ENCODE data around the gene PSD2.

The PSD2 gene

DNA sequence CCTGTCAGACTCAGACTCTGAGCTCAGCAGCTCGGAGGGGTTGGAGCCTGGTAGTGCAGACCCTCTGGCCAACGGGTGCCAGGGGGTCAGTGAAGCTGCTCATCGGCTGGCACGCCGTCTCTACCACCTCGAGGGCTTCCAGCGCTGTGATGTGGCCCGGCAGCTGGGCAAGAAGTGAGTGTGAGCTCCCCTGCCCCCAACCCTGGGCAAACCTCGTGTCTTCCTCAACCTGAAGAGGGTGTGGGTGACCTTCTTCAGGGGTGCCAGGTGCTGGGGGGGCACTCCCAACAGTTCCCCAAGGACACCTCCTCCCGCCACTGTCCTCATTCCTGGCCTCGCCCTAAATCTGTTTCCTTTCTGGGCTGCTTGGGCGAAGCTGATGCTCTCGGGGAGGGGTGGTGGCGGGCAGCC, 18.6 kb downstream of the PSD2 start:
- DNase-seq = no peak

GRCh38 chr5:139814704-139815280, 19.2 kb downstream of the PSD2 start:
- no peak for DNase-seq

GRCh38 chr5:139816566-139816965, 21.0 kb downstream of the PSD2 start:
- no peak for DNase-seq

- no peak for DNase-seq
Measured at GRCh38 chr5:139817362-139817761, 21.8 kb downstream of the PSD2 start.

DNA sequence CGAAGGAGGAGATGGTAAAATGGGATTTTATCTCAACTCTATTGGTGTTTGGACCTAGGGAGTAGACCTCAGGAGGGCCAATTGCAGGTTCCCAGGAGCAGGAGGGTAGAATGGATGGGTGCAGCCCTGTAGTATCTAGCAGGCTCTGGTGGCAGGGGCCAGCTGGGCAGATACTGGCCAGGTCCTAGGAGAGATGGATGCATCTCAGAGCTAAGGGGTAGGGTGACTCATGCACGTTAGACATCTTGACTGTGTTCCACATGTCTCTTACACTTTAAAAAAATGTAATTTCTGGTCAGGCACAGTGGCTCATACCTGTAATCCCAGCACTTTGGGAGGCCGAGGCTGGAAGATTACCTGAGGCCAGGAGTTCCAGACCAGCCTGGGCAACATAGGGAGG, 22.4 kb downstream of the PSD2 start:
- DNase-seq = no peak

- no peak for DNase-seq
Measured at GRCh38 chr5:139820130-139820529, 24.5 kb downstream of the PSD2 start.

DNA sequence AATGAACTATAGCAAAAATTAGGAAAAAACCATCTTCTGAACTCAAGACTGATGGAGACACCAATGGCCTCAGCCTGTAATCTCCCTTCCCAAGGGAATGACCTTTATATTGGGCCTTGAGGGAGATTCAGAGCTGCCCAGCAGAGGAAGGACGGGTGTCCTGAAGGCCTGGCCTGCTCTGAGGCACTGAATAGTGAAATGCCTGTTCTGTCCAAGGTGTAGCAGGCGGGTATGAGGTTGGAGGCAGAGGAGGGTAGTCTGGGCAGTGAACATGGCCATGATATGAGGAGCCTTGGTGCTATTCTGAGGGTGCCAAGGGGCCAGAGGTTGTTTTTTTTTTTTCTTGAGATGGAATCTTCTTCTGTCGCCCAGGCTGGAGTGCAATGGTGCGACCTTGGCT, 25.0 kb downstream of the PSD2 start:
- DNase-seq = no peak

GRCh38 chr5:139821806-139822552, 26.4 kb downstream of the PSD2 start:
- DNase-seq = no peak

GRCh38 chr5:139822553-139823425, 27.2 kb downstream of the PSD2 start:
- DNase-seq = no peak

GRCh38 chr5:139823757-139824355, 28.2 kb downstream of the PSD2 start:
- DNase-seq = no peak

DNA sequence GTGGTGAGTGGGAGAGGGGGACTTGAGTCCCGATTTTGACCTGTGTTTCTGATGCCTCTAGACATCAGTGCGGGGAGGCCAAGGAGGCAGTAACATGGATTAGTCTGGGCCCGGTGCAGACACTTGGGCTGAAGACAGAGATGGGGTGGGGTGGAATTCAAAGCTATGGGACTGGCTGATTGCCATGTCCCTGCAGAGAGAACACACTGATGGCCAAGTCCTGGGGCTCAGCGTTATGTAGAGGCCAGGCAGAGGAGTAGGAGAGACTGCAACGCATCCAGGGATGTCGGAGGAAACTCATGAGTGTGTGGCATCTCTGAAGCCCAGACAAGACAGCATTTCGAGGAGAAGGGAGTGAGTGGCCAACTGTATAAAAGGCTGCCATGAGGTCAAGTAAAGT, 30.1 kb downstream of the PSD2 start:
- no peak for DNase-seq

GRCh38 chr5:139828207-139828895, 32.7 kb downstream of the PSD2 start:
- DNase-seq = no peak

DNA sequence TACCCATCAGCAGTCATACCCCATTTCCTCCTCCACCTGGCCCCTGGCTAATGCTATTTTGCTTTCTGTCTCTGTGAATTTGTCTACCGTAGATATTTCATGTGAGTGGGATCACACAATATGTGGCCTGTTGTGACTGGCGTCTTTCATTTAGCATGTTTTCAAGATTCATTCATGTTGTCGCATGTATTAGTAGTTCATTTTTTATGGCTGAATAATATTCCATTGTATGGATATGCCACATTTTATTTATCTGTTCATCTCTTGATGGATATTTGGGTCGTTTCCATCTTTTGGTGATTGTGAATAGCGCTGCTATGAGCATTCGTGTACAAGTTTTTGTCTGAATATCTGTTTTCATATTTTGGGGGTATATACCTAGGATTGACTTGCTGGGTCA, 33.9 kb downstream of the PSD2 start:
- no peak for DNase-seq

DNA sequence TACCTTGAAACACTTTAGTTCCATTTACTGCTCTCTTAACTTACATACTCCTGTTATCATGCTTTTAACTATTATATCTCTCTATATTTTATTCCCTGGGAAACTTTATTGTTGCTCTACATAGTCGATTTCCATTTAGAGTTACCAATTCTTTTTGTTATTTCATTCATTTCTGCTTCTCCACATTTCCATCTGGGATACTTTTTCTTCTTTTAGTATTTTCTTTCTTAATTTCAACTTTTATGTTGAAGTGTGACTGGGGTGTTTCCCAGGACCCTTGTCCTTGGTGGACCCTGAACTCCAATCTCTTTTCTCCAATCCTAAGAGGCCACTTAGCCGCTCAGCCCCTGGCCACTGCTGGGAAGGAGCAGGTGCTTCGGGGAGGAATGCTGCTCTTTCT, 36.0 kb downstream of the PSD2 start:
- no peak for DNase-seq

- DNase-seq = no peak
Measured at GRCh38 chr5:139833525-139833924, 37.9 kb downstream of the PSD2 start.

GRCh38 chr5:139835656-139836055, 40.0 kb downstream of the PSD2 start:
- no peak for DNase-seq

DNA sequence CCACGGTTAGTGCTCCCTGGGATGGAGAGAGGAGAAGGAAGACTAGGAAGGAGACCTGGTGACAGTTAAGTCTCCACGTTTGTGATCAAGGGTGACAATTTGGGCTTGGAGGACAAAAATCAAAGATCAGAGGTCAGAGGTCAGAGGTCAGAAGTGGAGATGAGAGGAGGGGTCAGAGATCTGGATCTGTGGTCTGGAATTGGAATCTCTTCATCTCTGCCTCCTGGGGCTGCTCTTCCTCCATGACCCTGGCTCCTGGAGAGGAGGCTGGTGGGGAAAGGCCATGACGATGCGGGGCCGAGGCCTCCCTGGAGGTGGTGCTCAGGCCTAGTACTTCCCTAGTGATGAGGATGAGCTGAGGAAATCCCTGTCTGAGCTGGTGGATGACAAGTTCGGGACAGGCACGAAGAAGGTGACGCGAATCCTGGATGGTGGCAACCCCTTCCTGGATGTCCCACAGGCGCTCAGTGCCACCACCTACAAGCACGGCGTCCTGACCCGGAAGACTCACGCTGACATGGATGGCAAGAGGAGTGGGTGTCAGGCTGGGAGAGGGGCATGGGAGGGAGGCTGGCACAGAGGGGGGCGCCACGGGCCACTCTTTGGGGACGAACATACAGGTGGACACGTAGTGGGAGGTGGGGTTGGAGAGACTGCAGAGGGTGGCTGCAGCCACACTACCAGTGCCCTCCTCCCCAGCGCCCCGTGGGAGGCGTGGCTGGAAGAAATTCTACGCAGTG, 41.0 kb downstream of the PSD2 start:
- no peak for DNase-seq

DNA sequence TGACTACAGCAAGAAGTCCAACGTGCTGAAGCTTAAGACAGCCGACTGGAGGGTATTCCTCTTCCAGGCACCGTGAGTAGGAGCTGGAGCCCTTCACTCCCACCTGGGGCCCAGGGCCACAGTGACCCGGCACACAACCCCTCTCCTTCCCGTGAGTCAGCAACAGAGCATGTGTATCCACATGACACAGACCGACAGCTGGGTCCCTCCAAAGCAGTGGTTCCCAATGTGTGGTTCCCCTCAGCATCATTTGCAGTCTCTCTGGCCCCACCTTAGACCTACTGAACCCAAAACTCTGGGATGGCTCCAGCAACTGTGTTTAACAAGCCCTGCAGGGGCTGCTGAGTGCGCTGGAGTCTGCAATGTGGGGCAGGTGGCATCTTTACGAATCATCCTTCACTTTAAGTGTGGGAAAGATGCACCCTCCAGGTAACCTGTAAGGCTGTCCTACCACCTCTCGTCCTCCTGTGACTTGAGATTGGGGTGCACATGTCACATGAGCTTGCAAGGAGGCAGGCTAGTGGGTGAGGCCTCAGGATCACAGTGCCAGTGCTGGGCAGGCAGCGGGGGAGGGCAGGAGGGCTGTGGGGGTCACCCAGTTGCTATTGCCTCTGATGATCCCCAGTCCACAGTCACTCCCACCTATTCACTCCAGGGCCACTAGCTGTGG, 42.2 kb downstream of the PSD2 start:
- DNase-seq = no peak

- no peak for DNase-seq
Measured at GRCh38 chr5:139838381-139839197, 43.0 kb downstream of the PSD2 start.

- no peak for DNase-seq
Measured at GRCh38 chr5:139839232-139839815, 43.7 kb downstream of the PSD2 start.

Data from SW 1271 (cell line).